Measurements from ENCODE around the gene AUTS2. TPM values are rescaled to one million over a fixed set of nuclear protein-coding genes. Genes with fewer than 3 reads are reported as not detected.

The AUTS2 gene
- total and polyA plus RNA-seq, 2 experiments from 2014 or later = 3.0 to 4.4 TPM

- DNase-seq = no peak
- Histone ChIP-seq H4K20me1 (ENCODE audit: insufficient read depth) (no peaks in the 10 kb centered on the region), H3K9me2 (ENCODE audit: insufficient read depth) (no peaks in the 10 kb centered on the region), H2AFZ (no peak overlapping the region), H3K9ac (no peak overlapping the region), H3F3A (ENCODE audit: insufficient read depth) (no peaks in the 10 kb centered on the region), H3K36me3 (ENCODE audit: low read depth) (no peaks in the 10 kb centered on the region), H3K27ac (no peak overlapping the region), H3K9me3 (ENCODE audit: low read depth) (no peaks in the 10 kb centered on the region), H3K27me3 (replicated peaks; ENCODE audit: insufficient read depth) (peaks cover 3% of the 10 kb centered on the region; the same call in 1 of the 2 replicates), H3K4me3 (no peak overlapping the region), H3K79me2 (ENCODE audit: insufficient read depth) (no peaks in the 10 kb centered on the region), H3K4me1 (ENCODE audit: insufficient read depth) (no peaks in the 10 kb centered on the region), H3K4me2 (ENCODE audit: unreplicated experiment) (no peak overlapping the region)
- in situ Hi-C loops (cut with MboI) = no loop called here
- WGBS, 2 experiments (ENCODE audit: low coverage in 1 of 2, low lambda C conversion rate in 2 of 2, missing lambda C conversion rate in 2 of 2) = 70 to 76% methylated on average over 6 of the region's 6 CpGs
- no peak for TF ChIP-seq EZH2phosphoT487 (IDR thresholded peaks at IDR 0.05; ENCODE audit: insufficient read depth, low read depth)
- no peak for TF ChIP-seq EZH2 (IDR thresholded peaks at IDR 0.05; ENCODE audit: insufficient read depth, poor library complexity, severe bottlenecking)
These were observed 323.9 kb downstream of the AUTS2 start for GRCh38 chr7:69922026-69922803.

GRCh38 chr7:69927461-69927860 lies 329.2 kb downstream of the AUTS2 start:
- Histone ChIP-seq H3K4me2 (ENCODE audit: unreplicated experiment) (no peak overlapping the region), H3K9me2 (ENCODE audit: insufficient read depth) (no peaks in the 10 kb centered on the region), H3K4me3 (no peak overlapping the region), H3F3A (ENCODE audit: insufficient read depth) (no peaks in the 10 kb centered on the region), H3K27ac (no peak overlapping the region), H3K79me2 (ENCODE audit: insufficient read depth) (no peaks in the 10 kb centered on the region), H3K9ac (no peak overlapping the region), H3K4me1 (ENCODE audit: insufficient read depth) (no peaks in the 10 kb centered on the region), H2AFZ (no peak overlapping the region), H3K9me3 (ENCODE audit: low read depth) (no peaks in the 10 kb centered on the region), H3K36me3 (ENCODE audit: low read depth) (no peaks in the 10 kb centered on the region), H3K27me3 (replicated peaks; ENCODE audit: insufficient read depth) (peaks cover 3% of the 10 kb centered on the region; the same call in 1 of the 2 replicates), H4K20me1 (ENCODE audit: insufficient read depth) (no peaks in the 10 kb centered on the region)
- WGBS, 2 experiments (ENCODE audit: low coverage in 1 of 2, low lambda C conversion rate in 2 of 2, missing lambda C conversion rate in 2 of 2) = 83 to 93% methylated on average over 8 to 10 of the region's 10 CpGs
- DNase-seq = no peak
- in situ Hi-C loops (cut with MboI) = no loop called here
- TF ChIP-seq EZH2 (IDR thresholded peaks at IDR 0.05; ENCODE audit: insufficient read depth, poor library complexity, severe bottlenecking) = no peak
- TF ChIP-seq EZH2phosphoT487 (IDR thresholded peaks at IDR 0.05; ENCODE audit: insufficient read depth, low read depth) = no peak

- H3K9me2 ChIP-seq (ENCODE audit: insufficient read depth) = no peaks in the 10 kb centered on the region
- H2AFZ ChIP-seq = no peak overlapping the region
- WGBS, 2 experiments (ENCODE audit: low coverage in 1 of 2, low lambda C conversion rate in 2 of 2, missing lambda C conversion rate in 2 of 2) = 68 to 78% methylated on average over 7 of the region's 7 CpGs
- H3K27ac ChIP-seq = no peak overlapping the region
- no peaks in the 10 kb centered on the region; the same call in 1 of the 2 replicates for H3K27me3 ChIP-seq (replicated peaks; ENCODE audit: insufficient read depth)
- H3K4me2 ChIP-seq (ENCODE audit: unreplicated experiment) = no peak overlapping the region
- no peaks in the 10 kb centered on the region for H4K20me1 ChIP-seq (ENCODE audit: insufficient read depth)
- H3K4me1 ChIP-seq (ENCODE audit: insufficient read depth) = no peaks in the 10 kb centered on the region
- no peak for DNase-seq
- TF ChIP-seq EZH2phosphoT487 (IDR thresholded peaks at IDR 0.05; ENCODE audit: insufficient read depth, low read depth) = no peak
- TF ChIP-seq EZH2 (IDR thresholded peaks at IDR 0.05; ENCODE audit: insufficient read depth, poor library complexity, severe bottlenecking) = no peak
- no peaks in the 10 kb centered on the region for H3K9me3 ChIP-seq (ENCODE audit: low read depth)
- no peaks in the 10 kb centered on the region for H3K36me3 ChIP-seq (ENCODE audit: low read depth)
- H3K9ac ChIP-seq = no peak overlapping the region
- H3K4me3 ChIP-seq = no peak overlapping the region
- no peaks in the 10 kb centered on the region for H3F3A ChIP-seq (ENCODE audit: insufficient read depth)
- H3K79me2 ChIP-seq (ENCODE audit: insufficient read depth) = no peaks in the 10 kb centered on the region
- in situ Hi-C loops (cut with MboI) = no loop called here
These were observed 330.3 kb downstream of the AUTS2 start for GRCh38 chr7:69928621-69929020.

GRCh38 chr7:69929622-69930021 lies 331.3 kb downstream of the AUTS2 start:
- Histone ChIP-seq H3K27ac (no peak overlapping the region), H3K9me2 (ENCODE audit: insufficient read depth) (no peaks in the 10 kb centered on the region), H3K4me1 (ENCODE audit: insufficient read depth) (no peaks in the 10 kb centered on the region), H4K20me1 (ENCODE audit: insufficient read depth) (no peaks in the 10 kb centered on the region), H3K36me3 (ENCODE audit: low read depth) (no peaks in the 10 kb centered on the region), H2AFZ (no peak overlapping the region), H3F3A (ENCODE audit: insufficient read depth) (no peaks in the 10 kb centered on the region), H3K9ac (no peak overlapping the region), H3K4me2 (ENCODE audit: unreplicated experiment) (no peak overlapping the region), H3K27me3 (replicated peaks; ENCODE audit: insufficient read depth) (no peaks in the 10 kb centered on the region; the same call in 1 of the 2 replicates), H3K79me2 (ENCODE audit: insufficient read depth) (no peaks in the 10 kb centered on the region), H3K9me3 (ENCODE audit: low read depth) (no peaks in the 10 kb centered on the region), H3K4me3 (no peak overlapping the region)
- no peak for TF ChIP-seq EZH2phosphoT487 (IDR thresholded peaks at IDR 0.05; ENCODE audit: insufficient read depth, low read depth)
- TF ChIP-seq EZH2 (IDR thresholded peaks at IDR 0.05; ENCODE audit: insufficient read depth, poor library complexity, severe bottlenecking) = no peak
- in situ Hi-C loops (cut with MboI) = no loop called here
- no peak for DNase-seq
- 70 to 79% methylated on average over 2 of the region's 2 CpGs for WGBS, 2 experiments (ENCODE audit: low coverage in 1 of 2, low lambda C conversion rate in 2 of 2, missing lambda C conversion rate in 2 of 2)

Data from GM23248 (cell line).